HG03039 (cell line): ENCODE data around the gene ARHGAP20.
A peak's percentile ranks its signal among the peaks of the same experiment; 100 is the strongest.

Experiments used
- ATAC-seq: cut with Tn5 transposase; IDR thresholded peaks from one replicate; pipeline ENCODE4 v1.9.1; 2021; ENCODE audit warnings: mild to moderate bottlenecking, moderate library complexity; ENCODE audit not compliant: unreplicated experiment

The ARHGAP20 gene, protein sequence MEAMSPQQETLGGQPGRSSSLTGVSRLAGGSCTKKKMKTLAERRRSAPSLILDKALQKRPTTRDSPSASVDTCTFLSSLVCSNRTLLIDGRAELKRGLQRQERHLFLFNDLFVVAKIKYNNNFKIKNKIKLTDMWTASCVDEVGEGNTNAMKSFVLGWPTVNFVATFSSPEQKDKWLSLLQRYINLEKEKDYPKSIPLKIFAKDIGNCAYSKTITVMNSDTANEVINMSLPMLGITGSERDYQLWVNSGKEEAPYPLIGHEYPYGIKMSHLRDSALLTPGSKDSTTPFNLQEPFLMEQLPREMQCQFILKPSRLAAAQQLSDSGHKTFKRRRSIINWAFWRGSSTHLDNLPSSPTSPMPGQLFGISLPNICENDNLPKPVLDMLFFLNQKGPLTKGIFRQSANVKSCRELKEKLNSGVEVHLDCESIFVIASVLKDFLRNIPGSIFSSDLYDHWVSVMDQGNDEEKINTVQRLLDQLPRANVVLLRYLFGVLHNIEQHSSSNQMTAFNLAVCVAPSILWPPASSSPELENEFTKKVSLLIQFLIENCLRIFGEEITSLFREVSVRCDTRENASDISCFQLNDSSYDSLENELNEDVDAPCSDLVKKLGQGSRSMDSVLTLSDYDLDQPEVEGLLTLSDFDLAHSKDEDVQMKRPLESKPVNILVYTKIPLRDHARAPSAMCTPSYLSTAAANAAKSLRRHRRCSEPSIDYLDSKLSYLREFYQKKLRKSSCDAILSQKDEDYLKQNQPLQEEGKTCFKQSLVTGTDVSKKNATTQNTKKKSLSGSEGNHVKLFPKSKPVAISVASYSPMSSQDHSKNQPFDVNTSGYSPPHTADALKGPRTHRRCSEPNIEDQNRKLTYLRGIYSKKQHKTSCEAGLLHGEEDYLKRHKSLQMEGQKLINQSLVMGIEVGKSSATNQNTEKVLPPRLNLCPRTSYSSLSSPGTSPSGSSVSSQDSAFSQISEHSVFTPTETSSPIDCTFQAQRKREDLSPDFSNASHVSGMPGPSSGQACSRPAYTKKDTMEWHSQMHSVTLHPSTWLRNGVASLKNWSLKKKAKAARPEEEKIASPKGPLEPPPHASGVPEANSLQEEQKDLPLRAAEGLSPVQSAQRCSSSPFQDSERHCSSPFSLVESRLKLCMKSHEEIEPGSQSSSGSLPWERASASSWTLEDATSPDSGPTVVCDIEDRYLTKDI

DNA sequence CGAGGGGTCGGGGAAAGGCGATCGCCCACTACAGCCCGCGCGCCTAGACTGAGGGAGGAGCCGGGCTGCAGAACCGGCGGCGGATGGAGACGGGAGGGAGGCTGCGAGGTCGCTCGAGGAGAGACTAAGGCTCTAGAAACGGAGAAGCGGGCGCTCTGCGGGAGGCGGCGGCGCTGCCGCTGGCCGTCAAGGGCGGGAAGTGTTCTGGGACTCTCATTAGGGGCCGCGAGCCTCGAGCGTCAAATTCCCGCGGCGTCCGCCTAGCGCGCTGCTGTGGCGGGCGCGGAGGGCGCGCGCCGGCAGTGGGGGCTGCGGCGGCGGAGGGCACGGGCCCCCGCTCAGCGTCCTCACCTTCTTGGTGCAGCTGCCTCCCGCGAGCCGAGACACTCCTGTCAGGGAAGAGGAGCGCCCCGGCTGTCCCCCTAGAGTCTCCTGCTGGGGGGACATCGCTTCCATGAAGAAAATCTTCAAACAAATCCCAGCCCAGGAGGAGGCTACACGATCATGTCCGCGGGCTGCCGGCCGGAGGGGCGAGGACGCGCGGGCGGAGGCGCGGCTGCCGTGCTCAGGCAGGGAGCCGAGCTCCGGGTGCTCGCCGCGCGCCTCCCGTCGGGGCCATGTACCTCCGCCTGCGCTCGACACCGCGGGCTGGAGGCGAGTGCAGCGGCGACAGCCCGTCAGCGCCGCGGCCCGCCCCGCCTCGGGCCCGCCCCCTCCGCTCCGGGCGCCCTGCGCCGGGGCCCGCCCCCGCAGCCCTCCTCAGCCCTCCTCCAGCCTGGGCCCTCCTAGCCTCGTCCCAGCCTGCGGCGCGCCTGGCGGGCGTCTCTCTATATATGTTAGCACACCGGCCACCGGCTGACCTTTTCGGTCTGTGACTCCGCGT, at the start of gene ARHGAP20:
Gene ARHGAP20 (minus strand): TSS at position 662 of the 883 bp plus-strand sequence. CDS start 206 bp downstream, at position 456.
- ATAC-seq: peak; percentile 72

DNA sequence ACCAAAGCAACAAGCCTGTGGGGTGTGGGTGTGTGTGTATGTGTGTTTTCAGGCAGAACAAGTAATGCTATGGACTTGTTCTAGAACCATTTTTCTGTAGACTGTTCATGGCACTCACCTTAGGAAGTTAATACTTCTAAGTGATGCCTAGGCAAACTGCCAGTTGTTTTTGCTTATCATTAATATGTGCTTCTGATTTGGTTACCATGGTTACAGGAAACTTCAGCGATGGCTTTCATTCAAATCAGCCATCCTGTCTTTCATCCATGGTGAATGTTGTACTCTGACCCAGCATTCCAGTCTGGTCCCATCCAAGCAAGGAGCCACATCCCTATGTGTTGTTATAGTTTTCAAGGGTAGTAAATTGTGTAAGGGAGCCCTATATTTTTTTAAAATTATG, 49.8 kb upstream of the ARHGAP20 start:
- no peak for ATAC-seq

DNA sequence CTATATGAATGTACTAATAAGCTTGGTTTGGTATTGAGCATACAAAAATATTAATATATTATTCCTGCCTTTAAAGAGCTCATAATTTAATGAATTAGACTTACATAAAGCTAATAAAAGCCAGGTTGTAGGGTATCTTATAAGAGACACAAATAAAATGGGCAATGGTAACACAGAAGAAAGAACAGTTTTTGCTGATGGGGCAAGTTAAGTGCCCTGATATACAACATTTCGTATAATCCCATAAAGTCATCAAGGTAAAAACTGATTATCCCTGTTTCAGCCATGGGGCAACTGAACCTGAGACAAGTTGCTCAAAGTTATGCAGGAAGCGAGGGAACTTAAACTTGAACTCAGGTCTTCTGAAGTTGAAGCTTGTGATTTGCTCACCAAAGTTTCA, 48.9 kb upstream of the ARHGAP20 start:
- ATAC-seq: no peak

DNA sequence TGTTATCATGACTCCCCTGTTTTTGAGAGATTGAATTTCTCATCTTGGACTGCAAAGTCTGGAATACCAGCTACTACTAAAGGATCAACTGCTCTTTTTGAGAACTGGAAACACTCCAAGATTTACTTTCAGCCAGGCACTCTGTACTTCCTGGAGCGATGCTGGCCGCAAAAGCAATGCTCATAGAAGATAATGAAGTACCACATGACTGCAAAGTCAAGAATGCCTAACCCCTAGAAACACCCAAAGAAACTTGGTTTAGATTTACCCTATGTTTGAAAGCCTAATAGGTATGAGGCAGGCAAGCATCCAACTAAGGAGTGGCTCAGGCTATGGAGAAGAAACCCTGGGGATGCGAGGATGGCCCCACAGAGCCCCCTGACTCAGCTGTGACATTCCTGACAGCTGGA, 47.7 kb upstream of the ARHGAP20 start:
- no peak for ATAC-seq

DNA sequence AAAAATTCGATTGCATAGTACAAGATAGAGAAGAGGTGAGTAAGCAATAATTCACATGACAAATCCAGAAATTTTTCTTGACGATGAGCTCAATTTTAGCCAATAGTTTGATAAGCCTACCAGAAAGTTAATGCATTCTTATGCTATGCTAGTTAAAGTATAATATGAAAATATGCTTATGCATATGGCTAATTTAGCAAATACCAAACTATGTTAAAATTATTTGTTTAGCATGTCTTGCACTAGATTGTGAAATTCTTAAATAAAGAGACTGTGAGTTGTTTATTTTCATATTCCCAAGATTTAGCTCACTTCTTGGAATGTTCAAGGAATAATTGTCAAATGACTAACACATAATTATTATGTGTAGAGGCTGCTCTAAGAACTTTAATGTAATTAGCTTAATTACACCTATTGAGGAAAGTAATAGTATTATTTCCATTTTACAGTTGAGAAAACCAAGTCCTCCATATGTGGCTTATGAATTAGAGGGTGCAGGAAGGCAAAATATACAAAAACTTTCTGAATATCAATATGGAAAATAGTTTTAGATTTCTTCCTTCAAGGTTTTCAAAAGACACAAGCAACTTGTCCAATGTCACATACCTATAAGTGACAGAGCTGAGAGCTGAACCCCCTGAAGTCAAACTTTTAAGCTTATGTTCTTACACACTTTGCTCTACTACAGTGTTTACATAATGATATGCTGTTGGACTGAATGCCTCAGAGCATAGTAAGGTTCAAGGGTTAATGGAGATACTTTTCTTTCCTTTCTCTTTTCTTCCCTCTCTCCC, 45.9 kb upstream of the ARHGAP20 start:
- ATAC-seq: no peak

DNA sequence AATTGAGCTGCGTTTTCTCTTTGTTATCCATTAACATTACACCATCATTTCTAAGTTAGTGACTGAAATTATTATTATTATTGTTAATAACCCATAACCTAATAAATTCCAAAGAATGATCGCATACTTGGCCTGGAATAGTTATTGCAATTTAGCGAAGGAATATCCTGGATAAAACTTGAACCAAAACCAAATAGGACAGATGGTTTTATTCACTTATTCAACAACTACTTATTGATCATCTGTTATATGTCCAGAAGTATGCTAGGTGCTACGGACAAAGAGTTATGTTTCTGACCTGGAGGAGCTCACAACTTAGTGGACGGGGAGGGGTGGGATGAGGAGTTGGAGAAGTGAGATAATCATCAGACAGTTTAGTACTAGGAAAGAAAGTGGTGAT, 44.8 kb upstream of the ARHGAP20 start:
- ATAC-seq: no peak

DNA sequence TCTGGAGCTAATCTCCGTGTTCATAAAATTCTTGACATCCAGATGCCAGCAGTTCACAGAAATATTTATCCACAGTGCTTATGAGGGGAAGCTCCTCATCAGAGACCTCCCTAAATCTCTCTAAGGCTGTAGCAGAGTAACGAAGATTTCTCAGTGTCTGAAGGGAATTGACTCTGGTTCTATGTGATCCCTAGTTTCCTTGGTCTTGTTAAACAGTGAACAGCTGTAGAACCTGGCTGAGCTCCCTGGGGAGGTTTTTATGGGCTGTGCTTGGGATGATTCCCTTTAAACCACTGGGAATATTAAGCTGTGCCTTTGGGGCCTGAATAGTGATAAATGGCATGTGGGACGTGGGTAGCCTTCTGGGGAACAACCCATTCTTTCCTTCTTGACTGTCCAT, 43.7 kb upstream of the ARHGAP20 start:
- no peak for ATAC-seq

DNA sequence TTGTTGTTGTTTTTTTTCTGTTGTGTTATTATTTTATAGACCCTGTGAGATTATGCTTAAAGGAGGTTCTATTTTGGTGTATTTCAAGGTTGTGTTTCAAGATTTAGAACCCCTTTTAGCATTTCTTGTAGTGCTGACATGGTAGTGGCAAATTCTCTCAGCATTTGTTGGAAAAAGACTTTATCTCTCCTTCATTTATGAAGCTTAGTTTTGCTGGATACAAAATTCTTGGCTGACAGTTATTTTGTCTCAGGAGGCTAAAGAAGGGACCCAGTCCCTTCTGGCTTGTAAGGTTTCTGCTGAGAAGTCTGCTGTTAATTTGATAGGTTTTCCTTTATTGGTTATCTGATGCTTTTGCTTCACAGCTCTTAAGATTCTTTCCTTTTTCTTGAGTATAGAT, 40.7 kb upstream of the ARHGAP20 start:
- no peak for ATAC-seq

DNA sequence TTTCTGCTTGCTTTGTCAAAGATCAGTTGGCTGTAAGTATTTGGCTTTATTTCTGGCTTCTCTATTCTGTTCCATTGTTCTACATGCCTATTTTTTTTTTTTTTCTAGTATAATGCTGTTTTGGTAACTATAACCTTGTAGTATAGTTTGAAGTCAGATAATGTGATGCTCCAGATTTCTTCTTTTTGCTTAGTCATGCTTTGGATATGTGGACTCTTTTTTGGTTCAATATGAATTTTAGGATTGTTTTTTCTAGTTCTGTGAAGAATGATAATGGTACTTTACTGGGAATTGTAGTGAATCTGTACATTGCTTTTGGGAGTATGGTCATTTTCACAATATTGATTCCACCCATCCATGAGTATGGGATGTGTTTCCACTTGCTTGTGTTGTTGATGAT, 37.9 kb upstream of the ARHGAP20 start:
- no peak for ATAC-seq

DNA sequence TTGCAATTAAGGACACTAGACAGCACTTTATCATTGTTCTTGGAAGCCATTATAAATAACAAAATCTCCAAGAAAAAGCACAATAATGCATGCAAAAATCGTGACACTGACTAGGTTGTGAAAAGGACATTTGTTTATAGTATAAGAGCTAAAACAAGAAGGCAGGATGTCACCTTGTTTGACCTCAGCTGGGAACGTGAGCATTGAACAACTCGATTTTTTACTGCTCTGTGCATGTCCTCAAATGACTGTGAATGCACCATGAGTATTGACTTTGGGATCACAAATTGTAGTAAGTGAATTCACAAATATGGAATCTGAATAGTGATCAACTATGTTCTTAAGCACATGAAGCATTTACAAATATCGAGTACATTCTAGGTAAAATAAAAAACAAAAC, 35.3 kb upstream of the ARHGAP20 start:
- ATAC-seq: no peak

DNA sequence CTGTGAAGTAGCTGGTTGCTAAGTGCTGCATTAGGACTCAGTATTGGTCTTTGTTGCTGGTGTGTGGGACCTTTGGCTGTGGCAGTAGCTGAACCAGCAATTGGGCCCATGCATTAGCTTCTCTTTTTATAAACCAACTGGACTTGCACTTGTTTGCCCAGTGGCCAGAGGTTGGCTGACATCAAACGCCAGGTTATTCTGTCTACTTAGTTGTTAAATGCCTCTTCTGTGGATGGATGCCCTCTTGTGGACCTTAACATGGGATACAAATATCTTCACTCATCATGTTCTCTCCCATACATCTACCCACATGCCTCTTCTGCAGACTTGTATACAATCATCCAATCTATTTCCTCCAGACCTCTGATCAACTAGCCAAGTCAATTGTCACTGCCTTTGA, 26.4 kb upstream of the ARHGAP20 start:
- no peak for ATAC-seq

DNA sequence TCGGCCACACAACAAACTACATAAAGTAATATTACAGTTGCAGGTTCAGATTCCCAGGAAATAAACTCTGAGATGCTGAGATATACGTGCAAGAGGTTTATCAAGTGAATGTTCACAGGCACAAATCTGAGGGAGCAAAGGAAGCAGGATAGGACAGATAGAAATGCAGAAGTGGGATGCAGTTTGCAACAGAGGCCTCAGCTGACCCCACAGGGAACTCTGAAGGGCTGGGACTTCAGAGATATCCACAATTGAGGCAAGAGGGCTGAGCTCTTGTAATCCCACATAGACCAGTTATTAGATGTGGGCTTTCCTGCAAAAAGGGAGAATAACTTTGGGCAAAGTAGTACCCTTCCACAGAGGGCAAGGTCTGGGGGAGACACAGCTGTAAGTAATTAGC, 25.4 kb upstream of the ARHGAP20 start:
- ATAC-seq: no peak

DNA sequence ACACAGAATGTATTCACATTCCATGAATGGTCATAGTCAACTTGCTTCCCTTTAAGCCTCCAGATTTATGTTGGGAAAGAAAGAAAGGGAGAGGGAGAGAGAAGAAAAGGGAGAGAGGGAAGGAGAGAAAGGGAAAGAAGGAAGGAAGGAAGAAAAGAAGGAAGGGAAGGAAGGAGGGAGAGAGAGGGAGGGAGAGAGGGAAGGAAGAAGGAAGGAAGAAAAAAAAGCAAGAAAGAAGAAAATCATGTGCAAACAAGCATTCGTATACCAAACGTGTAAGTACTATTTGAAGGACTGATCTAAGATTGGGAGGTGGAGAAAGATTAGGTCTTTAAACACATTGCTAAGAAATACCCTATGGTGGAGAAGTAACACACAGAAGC, 23.9 kb upstream of the ARHGAP20 start:
- ATAC-seq: no peak

DNA sequence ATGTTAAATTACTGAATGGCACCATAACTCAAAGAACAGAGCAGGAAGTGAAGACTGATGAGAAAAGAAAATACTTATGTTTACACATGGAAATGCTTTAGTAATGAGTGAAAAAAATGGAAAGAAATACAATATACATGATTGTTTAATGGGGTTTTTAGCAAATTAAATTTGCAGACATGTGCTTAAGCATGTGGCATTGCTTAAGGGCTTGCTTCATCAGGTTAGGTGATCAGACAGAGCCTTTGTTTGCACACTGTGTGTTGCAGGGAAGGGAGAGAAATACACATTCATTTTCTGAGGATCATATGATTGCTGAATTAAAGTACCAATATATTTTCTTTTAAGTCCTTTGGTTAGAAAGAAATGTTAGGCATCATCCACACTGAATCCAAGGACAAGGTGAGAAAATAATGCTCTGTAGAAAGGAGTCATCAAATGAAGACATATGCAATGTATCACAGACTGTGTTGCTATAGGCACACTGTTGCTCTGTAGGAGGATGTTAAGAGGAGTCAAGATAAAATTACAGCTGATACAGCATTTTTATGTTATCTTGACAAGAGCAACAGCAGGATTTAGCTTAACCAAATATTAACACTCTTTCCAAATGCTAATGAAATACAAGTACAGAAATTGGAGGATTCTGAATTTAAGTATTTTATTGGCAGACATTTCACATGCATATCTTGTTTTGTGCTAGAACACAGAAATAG, 23.4 kb upstream of the ARHGAP20 start:
- ATAC-seq: no peak

DNA sequence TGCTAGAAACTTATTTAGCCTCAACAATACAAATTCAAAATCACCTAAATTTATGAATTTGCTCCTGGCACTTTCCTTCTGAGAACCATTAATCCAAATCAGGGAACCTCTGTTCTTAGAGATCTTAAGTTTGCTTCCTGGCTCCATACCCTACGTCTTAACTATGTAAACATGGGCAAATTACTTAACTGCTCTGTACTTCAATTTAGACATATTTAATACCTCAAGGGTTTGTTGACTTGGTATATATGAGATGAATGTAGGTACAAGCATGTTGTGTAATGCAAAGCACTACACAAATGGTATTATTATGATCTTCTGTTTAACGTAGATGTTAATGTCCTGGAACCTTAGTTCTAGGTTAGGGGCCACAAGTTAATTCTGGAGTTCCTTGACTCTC, 22.6 kb upstream of the ARHGAP20 start:
- ATAC-seq: no peak

DNA sequence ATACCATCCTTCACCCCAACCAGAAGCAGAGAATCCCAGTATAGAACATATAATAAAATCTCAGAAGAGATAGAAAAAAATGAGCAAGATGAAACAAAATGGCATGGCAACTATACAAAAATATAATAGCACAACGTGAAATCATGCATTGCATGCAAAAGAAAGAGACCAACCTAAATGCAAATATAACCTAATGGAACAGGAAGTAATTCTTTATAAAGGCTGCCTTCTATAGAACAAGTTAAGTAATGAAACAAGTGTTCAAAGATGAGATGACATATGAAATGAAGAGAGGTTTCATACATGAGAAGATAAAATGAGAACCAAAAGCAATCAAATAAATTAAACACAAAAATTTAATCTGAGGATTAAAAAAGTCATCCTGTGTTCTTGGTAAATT, 18.5 kb upstream of the ARHGAP20 start:
- ATAC-seq: no peak

DNA sequence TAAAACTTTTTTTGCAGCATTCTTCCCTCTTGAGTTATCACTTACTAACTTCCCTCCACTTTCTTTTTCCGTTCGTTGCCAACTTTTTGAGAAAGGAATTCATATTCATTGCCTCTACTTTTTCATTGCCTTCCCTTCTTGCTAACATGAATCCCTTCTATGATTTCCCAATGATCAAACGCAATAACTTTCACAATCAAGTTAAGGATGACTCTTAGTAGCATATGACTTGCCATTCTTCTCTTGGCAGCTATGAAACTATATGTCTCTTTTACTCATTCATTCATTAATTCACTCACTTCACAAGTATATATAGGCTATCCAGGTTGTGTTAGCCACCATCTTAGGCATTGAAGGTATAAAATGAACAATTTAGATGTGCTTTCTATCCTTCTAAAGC, 16.6 kb upstream of the ARHGAP20 start:
- no peak for ATAC-seq

DNA sequence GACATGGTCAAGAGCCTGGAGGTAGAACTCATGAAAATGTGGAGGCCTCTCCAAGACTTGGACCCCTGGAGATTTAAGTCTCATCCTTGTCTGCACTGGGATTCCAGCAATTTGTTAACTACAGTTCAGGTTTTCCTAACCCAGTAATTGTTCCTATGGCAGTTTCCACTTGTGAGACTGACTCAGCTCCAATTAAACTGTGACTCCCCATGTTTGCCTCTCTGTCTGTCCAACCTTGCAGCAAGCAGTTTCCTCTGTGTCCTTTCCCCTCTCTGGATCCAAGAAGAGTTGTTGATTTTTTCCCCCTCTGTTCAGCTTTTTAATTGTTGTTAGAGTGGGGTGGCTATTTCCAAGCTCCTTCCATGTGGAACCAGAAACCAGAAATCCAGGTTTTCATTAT, 16.2 kb upstream of the ARHGAP20 start:
- ATAC-seq: no peak

DNA sequence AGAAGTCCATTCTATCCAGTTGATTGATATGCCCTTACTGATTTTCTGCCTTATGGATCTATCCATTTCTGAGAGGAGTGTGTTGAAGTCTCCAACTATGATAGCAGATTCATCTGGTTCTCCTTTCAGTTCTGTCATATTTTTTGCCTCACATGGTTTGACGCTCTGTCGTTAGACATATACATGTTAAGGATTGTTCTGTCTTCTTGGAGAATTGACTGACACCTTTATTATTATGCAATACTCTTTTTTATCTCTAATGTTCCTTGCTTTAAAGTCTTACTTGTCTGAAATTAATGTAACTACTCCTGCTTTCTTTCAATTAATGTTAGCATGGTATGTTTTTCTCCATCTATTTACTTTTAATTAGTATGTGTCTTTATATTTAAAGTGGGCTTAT, 12.1 kb upstream of the ARHGAP20 start:
- no peak for ATAC-seq
